Thoracic aorta (tissue), 2 donors: Measurements from ENCODE around the gene WFDC12. TPM values are rescaled to one million over a fixed set of nuclear protein-coding genes. Genes with fewer than 3 reads are reported as not detected.
A peak's percentile ranks its signal among the peaks of the same experiment; 100 is the strongest.

Experiments used
- ATAC-seq: fragments of 150-250 bp; one replicate; pipeline ENCODE4 v1.8.0; 2017; ENCODE audit warnings: low read depth; ENCODE audit not compliant: insufficient number of reproducible peaks, low FRiP score
- DNase-seq: peaks from one replicate; pipeline ENCODE4 v3.0.0-alpha.2; 2020; ENCODE audit warnings: low spot score
- H3K27ac ChIP-seq, 2 donors: fragments of 200-600 bp; sonication (generic); 1 replicate in 1 of 2; 2 replicates in 1 of 2; pipeline ENCODE4 v1.5.1; 2016; ENCODE audit warnings: mild to moderate bottlenecking in 2 of 2, moderate library complexity in 2 of 2
- H3K27me3 ChIP-seq: fragments of 200-600 bp; sonication (generic); replicated peaks from 2 replicates; pipeline ENCODE4 v1.6.0; 2016; ENCODE audit warnings: mild to moderate bottlenecking; ENCODE audit not compliant: insufficient read depth
- H3K36me3 ChIP-seq: fragments of 200-600 bp; sonication (generic); one replicate; pipeline ENCODE4 v1.5.1; 2016
- H3K4me1 ChIP-seq, 2 donors: fragments of 200-600 bp; sonication (generic); 1 replicate in 1 of 2; 2 replicates in 1 of 2; pipeline versions ENCODE4 v1.5.1 to v1.6.0; 2016; ENCODE audit warnings: low read depth in 2 of 2, mild to moderate bottlenecking in 1 of 2; ENCODE audit not compliant: control insufficient read depth in 1 of 2
- H3K4me3 ChIP-seq: fragments of 200-600 bp; sonication (generic); 2 replicates; pipeline ENCODE4 v1.5.1; 2016; ENCODE audit warnings: mild to moderate bottlenecking
- H3K9me3 ChIP-seq: fragments of 200-600 bp; sonication (generic); 2 replicates; pipeline ENCODE4 v1.5.1; 2016
- CTCF ChIP-seq: fragments of 200-600 bp; sonication (generic); IDR thresholded peaks from one replicate; pipeline ENCODE4 v1.5.1; 2019; ENCODE audit warnings: antibody characterized with exemption
- total RNA-seq, 2 donors: library from RNA; depleted of rRNA; stranded (reverse); fragments of >200 nt; gene quantifications; one replicate each; pipeline versions ENCODE4 v1.1.0 to v1.2.3, GENCODE V29; 2016

WFDC12 gene
- total RNA-seq, 2 donors from 2014 or later: not detected

GRCh38 chr20:45104786-45105185, 19.5 kb downstream of the WFDC12 start:
- no peaks in the 10 kb centered on the region for H3K9me3 ChIP-seq
- no peak for TF ChIP-seq CTCF
- H3K4me3 ChIP-seq: no peak overlapping the region
- H3K4me1 ChIP-seq: no peaks in the 10 kb centered on the region
- H3K27me3 ChIP-seq: no peaks in the 10 kb centered on the region
- no peaks in the 10 kb centered on the region for H3K36me3 ChIP-seq
- DNase-seq (no peak), ATAC-seq (no peak)
- H3K27ac ChIP-seq: no peak overlapping the region

DNA sequence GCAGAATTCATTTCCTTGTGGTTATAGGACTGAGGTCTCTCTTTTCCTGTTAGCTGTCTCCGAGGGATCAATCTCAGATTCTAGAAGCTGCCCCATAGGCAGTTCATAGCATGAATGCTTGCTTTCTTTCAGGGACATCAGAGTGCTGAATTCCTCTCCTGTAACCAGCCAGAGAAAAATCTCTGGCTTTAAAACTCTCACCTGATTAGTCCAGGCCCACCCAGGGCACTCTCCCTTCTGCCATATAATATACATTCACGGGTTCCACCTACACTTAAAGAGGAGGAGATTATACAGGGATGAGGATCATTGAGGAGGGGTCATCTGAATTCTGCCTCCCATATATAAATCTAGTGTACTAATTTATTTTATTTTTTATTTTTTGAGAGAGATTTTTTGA, 21.2 kb downstream of the WFDC12 start:
- no peak for DNase-seq
- no peak for TF ChIP-seq CTCF
- no peak for ATAC-seq
- no peaks in the 10 kb centered on the region for H3K27me3 ChIP-seq
- H3K27ac ChIP-seq: no peak overlapping the region
- peaks cover 0 to 5% of the 10 kb centered on the region in 2 donors for H3K4me1 ChIP-seq
- H3K4me3 ChIP-seq: no peak overlapping the region
- no peaks in the 10 kb centered on the region for H3K9me3 ChIP-seq
- no peaks in the 10 kb centered on the region for H3K36me3 ChIP-seq

- no peak overlapping the region for H3K27ac ChIP-seq
- H3K27me3 ChIP-seq: no peaks in the 10 kb centered on the region
- TF ChIP-seq CTCF: no peak
- H3K36me3 ChIP-seq: no peaks in the 10 kb centered on the region
- no peak overlapping the region for H3K4me3 ChIP-seq
- H3K4me1 ChIP-seq: peaks cover 0 to 11% of the 10 kb centered on the region in 2 donors
- no peaks in the 10 kb centered on the region for H3K9me3 ChIP-seq
- ATAC-seq: no peak
- no peak for DNase-seq
Observed at GRCh38 chr20:45101333-45101850, 22.9 kb downstream of the WFDC12 start.

DNA sequence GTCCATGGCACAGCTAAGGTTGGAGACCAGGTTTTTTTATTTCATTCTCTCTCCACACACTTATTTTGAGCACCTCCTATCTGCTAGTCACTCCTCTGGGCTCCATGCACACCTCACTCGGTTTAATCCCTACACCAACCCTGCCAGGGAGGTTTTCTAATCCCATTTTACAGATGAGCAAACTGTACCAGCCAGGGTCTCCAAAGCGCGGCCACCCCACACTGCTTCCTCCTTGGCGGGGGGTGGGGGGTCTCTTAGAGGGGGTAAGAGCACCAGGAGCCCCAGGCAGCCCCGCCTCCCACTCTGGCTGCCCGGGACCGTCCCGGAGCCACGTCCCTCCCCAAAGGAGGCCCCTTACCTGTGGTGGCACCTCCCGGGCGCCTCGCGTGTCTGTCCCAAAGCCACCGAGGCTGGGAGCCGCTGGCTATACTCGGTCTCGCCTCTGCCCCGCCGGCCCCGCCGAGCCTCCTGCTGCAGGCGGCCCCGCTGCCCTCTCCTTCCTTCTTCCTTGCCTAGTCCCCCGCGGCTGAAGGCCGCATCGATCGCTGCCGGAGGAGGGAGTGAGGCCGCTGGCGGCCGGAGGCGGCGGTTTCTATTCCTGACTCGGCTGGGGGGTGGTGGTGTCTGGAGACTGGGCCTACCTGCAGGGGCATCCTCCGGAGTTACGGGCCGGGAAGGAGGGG, 23.6 kb downstream of the WFDC12 start, which contains the start of gene KCNS1:
Gene KCNS1, minus strand, starts transcription at position 565 of the 683 bp plus-strand sequence. CDS start 1,891 bp downstream, outside the sequence.
- Histone ChIP-seq H3K4me3 (no peak within 1 kb of the TSS), H3K4me1 (peaks cover 0 to 11% of the 10 kb centered on the region in 2 donors), H3K9me3 (no peaks in the 10 kb centered on the region), H3K36me3 (no peaks in the 10 kb centered on the region), H3K27ac (no peak within 1 kb of the TSS), H3K27me3 (no peaks in the 10 kb centered on the region)
- DNase-seq: no peak
- TF ChIP-seq CTCF: no peak
- ATAC-seq: no peak

GRCh38 chr20:45098103-45098773, 26.0 kb downstream of the WFDC12 start:
- ATAC-seq (no peak), DNase-seq (no peak)
- peak overlapping the region; percentile 34 for H3K4me3 ChIP-seq
- H3K9me3 ChIP-seq: no peaks in the 10 kb centered on the region
- no peak overlapping the region for H3K27ac ChIP-seq
- H3K36me3 ChIP-seq: no peaks in the 10 kb centered on the region
- TF ChIP-seq CTCF: no peak
- no peaks in the 10 kb centered on the region for H3K27me3 ChIP-seq
- H3K4me1 ChIP-seq: peaks cover 0 to 11% of the 10 kb centered on the region in 2 donors
